ENCODE data around the gene MYL5. TPM values are rescaled to one million over a fixed set of nuclear protein-coding genes. Genes with fewer than 3 reads are reported as not detected.
"Not testable (repeated sequence)": the region's sequence is repeated elsewhere in the genome, so short reads cannot be mapped to it uniquely, and the experiment has no call there.

MYL5 gene
- total RNA-seq, 3 donors from 2014 or later, result 13.7 to 16.0 (median 15.1) TPM

GRCh38 chr4:721261-722168 is 47.2 kb downstream of the MYL5 start:
- peaks cover 23% of the 10 kb centered on the region for H3K36me3 Mint-ChIP-seq (ENCODE audit: insufficient read depth)
- peak in 1 of 2 donors; percentile 34 for ATAC-seq
- H3K4me3 Mint-ChIP-seq, result no peak overlapping the region
- peaks cover 13% of the 10 kb centered on the region for H3K4me1 Mint-ChIP-seq (ENCODE audit: low read depth)
- H3K9me3 Mint-ChIP-seq, result no peaks in the 10 kb centered on the region
- no peak for DNase-seq
- H3K27me3 Mint-ChIP-seq (ENCODE audit: low read depth), result no peaks in the 10 kb centered on the region

GRCh38 chr4:722169-722725 is 47.9 kb downstream of the MYL5 start:
- Mint-ChIP-seq H3K4me3 (no peak overlapping the region), H3K9me3 (no peaks in the 10 kb centered on the region), H3K27me3 (ENCODE audit: low read depth) (no peaks in the 10 kb centered on the region), H3K36me3 (ENCODE audit: insufficient read depth) (peaks cover 23% of the 10 kb centered on the region), H3K4me1 (ENCODE audit: low read depth) (peaks cover 14% of the 10 kb centered on the region)
- ATAC-seq (no peak), DNase-seq (no peak)

- H3K36me3 Mint-ChIP-seq (ENCODE audit: insufficient read depth), result peaks cover 23% of the 10 kb centered on the region
- peaks cover 12% of the 10 kb centered on the region for H3K4me1 Mint-ChIP-seq (ENCODE audit: low read depth)
- no peak overlapping the region for H3K4me3 Mint-ChIP-seq
- no peak for ATAC-seq
- no peaks in the 10 kb centered on the region for H3K27me3 Mint-ChIP-seq (ENCODE audit: low read depth)
- no peaks in the 10 kb centered on the region for H3K9me3 Mint-ChIP-seq
- DNase-seq, result no peak
Measured at GRCh38 chr4:722851-723360, 48.6 kb downstream of the MYL5 start.

GRCh38 chr4:723751-724530 is 49.6 kb downstream of the MYL5 start:
- Mint-ChIP-seq H3K4me3 (no peak overlapping the region), H3K9me3 (no peaks in the 10 kb centered on the region), H3K4me1 (ENCODE audit: low read depth) (peaks cover 11% of the 10 kb centered on the region), H3K36me3 (ENCODE audit: insufficient read depth) (peaks cover 23% of the 10 kb centered on the region), H3K27me3 (ENCODE audit: low read depth) (no peaks in the 10 kb centered on the region)
- no peak for ATAC-seq
- DNase-seq, result no peak

DNA sequence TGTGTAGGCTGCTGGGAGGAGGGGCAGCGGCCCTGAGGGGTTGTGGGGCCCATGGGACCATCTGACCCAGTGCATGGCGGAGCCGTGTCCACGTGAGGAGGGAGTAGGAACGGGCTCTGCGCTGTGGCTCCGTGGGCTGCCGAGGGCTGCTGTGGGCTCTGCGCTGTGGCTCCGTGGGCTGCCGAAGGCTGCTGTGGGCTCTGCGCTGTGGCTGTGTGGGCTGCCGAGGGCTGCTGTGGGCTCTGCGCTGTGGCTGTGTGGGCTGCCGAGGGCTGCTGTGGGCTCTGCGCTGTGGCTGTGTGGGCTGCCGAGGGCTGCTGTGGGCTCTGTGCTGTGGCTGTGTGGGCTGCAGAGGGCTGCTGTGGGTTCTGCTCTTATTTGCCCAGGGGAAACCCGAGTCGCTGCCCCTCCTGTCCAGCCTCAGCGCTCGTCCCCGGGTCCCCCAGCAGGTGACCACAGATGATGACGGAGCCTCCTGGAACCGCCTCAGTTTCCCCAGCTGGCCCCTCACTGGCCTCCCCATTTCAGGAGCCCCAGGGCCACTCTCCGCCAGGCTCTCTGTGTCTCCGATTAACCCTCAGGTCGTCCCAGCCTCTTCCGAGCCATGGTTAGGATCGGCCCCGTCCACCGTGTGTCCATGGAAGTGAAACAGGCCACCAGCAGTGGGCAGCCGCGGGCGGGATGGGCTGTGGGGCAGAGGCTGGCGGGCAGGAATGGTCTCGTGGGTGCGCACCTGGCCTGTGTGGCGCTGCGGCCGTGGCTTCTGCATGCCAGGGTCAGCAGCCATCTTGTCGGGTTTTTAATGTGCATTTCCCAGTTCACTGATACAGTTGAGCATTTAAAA is 51.3 kb downstream of the MYL5 start:
- Mint-ChIP-seq H3K9me3 (no peaks in the 10 kb centered on the region), H3K4me1 (ENCODE audit: low read depth) (peaks cover 11% of the 10 kb centered on the region), H3K4me3 (no peak overlapping the region), H3K36me3 (ENCODE audit: insufficient read depth) (peaks cover 18% of the 10 kb centered on the region), H3K27me3 (ENCODE audit: low read depth) (no peaks in the 10 kb centered on the region)
- ATAC-seq, result no peak
- DNase-seq, result no peak

DNA sequence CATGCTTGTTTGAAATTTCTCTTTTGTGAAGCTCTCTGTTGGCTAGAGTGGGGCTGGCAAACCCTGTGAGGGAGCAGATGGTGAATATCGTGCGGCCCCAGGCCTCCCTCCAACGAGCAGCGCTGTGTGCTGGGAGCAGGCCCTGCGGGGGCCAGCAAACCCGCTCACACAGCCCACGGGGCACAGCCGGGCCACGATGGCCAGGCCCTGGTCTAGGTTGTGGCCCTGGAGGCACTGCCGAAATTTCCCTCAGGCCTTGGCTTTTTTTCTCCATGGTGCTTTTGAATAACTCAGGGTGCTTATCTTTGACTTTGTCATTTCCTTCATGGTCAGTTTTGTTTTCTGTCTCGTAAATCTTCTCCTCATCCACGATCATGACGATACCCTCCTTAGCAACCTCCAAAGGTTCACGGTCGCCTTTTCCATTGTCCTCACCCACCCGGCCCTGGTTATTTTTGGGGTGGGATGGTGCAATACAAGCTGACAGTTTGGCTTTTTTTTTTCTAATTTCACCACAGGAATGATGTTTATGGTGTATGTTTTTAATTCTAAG is 52.0 kb downstream of the MYL5 start:
- H3K36me3 Mint-ChIP-seq (ENCODE audit: insufficient read depth), result peaks cover 17% of the 10 kb centered on the region
- no peak for DNase-seq
- no peaks in the 10 kb centered on the region for H3K27me3 Mint-ChIP-seq (ENCODE audit: low read depth)
- H3K9me3 Mint-ChIP-seq, result no peaks in the 10 kb centered on the region
- no peak for ATAC-seq
- no peak overlapping the region for H3K4me3 Mint-ChIP-seq
- peaks cover 8% of the 10 kb centered on the region for H3K4me1 Mint-ChIP-seq (ENCODE audit: low read depth)

GRCh38 chr4:726838-727237 is 52.5 kb downstream of the MYL5 start:
- no peaks in the 10 kb centered on the region for H3K9me3 Mint-ChIP-seq
- H3K36me3 Mint-ChIP-seq (ENCODE audit: insufficient read depth), result peaks cover 13% of the 10 kb centered on the region
- no peaks in the 10 kb centered on the region for H3K27me3 Mint-ChIP-seq (ENCODE audit: low read depth)
- peak overlapping the region; percentile 26 for H3K4me3 Mint-ChIP-seq
- H3K4me1 Mint-ChIP-seq (ENCODE audit: low read depth), result peaks cover 8% of the 10 kb centered on the region
- no peak for DNase-seq
- no peak for ATAC-seq

- Mint-ChIP-seq H3K9me3 (no peaks in the 10 kb centered on the region), H3K27me3 (ENCODE audit: low read depth) (no peaks in the 10 kb centered on the region), H3K4me3 (no peak overlapping the region)
Measured at GRCh38 chr4:727576-727975, 53.2 kb downstream of the MYL5 start.

DNA sequence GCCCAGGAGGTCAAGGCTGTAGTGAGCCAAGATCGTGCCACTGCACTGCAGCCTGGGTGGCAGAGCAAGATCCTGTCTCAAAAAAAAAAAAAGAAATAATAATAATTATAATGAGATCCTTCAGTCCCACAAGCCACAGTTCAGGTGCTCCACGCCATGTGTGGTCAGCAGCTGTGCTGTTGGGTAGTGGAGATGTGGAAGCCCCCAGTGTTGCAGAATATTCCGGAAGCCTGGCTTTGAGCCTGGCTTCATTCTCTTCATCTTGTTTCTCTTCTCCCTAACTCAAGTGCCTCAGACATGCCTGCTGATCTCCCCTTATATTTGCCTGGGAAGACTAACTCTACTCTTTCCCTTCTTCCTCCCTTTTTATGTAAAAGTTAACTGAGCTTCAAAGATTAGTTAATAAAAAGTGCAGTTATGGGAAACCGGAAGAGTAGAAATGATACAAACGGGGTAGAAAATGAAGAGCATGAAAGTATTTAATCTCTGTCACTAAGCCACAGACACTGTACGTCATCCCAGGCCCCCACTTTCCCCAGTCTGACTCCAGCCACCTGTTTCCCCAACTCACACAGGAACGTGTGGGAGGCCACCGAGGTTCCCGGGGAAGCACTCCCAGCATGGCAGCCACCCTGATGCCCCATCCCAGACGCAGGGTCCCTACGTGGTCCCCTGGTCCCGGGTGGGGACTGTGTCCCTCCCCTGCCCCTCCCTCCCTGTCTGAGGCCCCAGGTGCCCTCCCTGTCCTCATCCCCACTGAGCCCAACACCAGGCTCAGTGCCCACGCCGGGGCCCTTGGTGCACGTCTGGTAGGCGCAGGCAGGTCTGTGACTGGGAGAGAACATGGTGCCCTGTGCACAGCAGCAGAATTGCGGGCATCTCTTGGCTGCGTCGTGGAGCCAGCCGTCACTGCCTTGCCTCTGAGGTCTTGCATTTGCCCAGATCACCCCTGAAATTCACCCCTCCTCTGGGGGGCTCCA is 55.3 kb downstream of the MYL5 start:
- Mint-ChIP-seq H3K9me3 (no peaks in the 10 kb centered on the region), H3K4me1 (ENCODE audit: low read depth) (peaks cover 5% of the 10 kb centered on the region), H3K27me3 (ENCODE audit: low read depth) (no peaks in the 10 kb centered on the region), H3K36me3 (ENCODE audit: insufficient read depth) (peaks cover 15% of the 10 kb centered on the region), H3K4me3 (no peak overlapping the region)
- ATAC-seq (no peak), DNase-seq (no peak)

More at GRCh38 chr4:727576-727975, 53.2 kb downstream of the MYL5 start:
- no peak for ATAC-seq
- no peak for DNase-seq
- peaks cover 8% of the 10 kb centered on the region for H3K36me3 Mint-ChIP-seq (ENCODE audit: insufficient read depth)
- peaks cover 8% of the 10 kb centered on the region for H3K4me1 Mint-ChIP-seq (ENCODE audit: low read depth)

- Mint-ChIP-seq H3K9me3 (no peaks in the 10 kb centered on the region), H3K4me3 (no peak overlapping the region), H3K36me3 (ENCODE audit: insufficient read depth) (peaks cover 19% of the 10 kb centered on the region), H3K27me3 (ENCODE audit: low read depth) (no peaks in the 10 kb centered on the region), H3K4me1 (ENCODE audit: low read depth) (peaks cover 2% of the 10 kb centered on the region)
- DNase-seq (no peak), ATAC-seq (no peak)
Measured at GRCh38 chr4:730511-730910, 56.2 kb downstream of the MYL5 start.

- H3K9me3 Mint-ChIP-seq, ATAC-seq: not testable (repeated sequence)
Measured at GRCh38 chr4:730946-731904, 56.9 kb downstream of the MYL5 start.

More at GRCh38 chr4:730946-731904, 56.9 kb downstream of the MYL5 start:
- not testable (repeated sequence) for H3K4me3 Mint-ChIP-seq; H3K4me1 Mint-ChIP-seq (ENCODE audit: low read depth); DNase-seq; H3K27me3 Mint-ChIP-seq (ENCODE audit: low read depth)
- H3K36me3 Mint-ChIP-seq (ENCODE audit: insufficient read depth), result peaks cover 22% of the 10 kb centered on the region
